ENCODE results near the gene PHF13. TPM values are rescaled to one million over a fixed set of nuclear protein-coding genes. Genes with fewer than 3 reads are reported as not detected.

Gene PHF13
- 1 to 10 TPM; 2.7 to 6.2 (median 4.5) TPM for total RNA-seq
- long read RNA-seq: 0 reads

GRCh38 chr1:6613361-6614018 is at the start of gene PHF13:
Gene PHF13, plus strand, starts transcription at chr1:6613731. Its CDS starts 336 bp downstream, at chr1:6614067.
- WGBS (ENCODE audit: insufficient coverage, low coverage, low lambda C conversion rate, missing lambda C conversion rate): 0% methylated on average over 3 of the region's 84 CpGs
- Histone ChIP-seq H3K36me3 (no peaks in the 10 kb centered on the region), H3K27ac (peak within 1 kb of the TSS; percentile 83 to 91 (median 90)), H3K4me1 (peaks cover 0 to 11% (median 0%) of the 10 kb centered on the region in 4 donors), H3K4me3 (peak within 1 kb of the TSS; percentile 82 to 88 (median 86)), H3K27me3 (no peaks in the 10 kb centered on the region), H3K9me3 (no peaks in the 10 kb centered on the region)
- TF ChIP-seq CTCF (IDR thresholded peaks at IDR 0.05) (no peak), POLR2A (IDR thresholded peaks at IDR 0.05) (peak; percentile 66)
- DNase-seq (peak; percentile 100), ATAC-seq (peak; percentile 95 to 99 (median 96))
- intact Hi-C loops (cut with DNase I): no loop called here

- Histone ChIP-seq H3K36me3 (no peaks in the 10 kb centered on the region), H3K9me3 (no peaks in the 10 kb centered on the region), H3K4me1 (no peaks in the 10 kb centered on the region), H3K4me3 (no peak overlapping the region), H3K27ac (no peak overlapping the region), H3K27me3 (no peaks in the 10 kb centered on the region)
- DNase-seq (no peak), ATAC-seq (no peak)
- TF ChIP-seq POLR2A (IDR thresholded peaks at IDR 0.05) (no peak), CTCF (IDR thresholded peaks at IDR 0.05) (no peak)
- intact Hi-C loops (cut with DNase I): no loop called here
- 84% methylated on average over 10 of the region's 11 CpGs for WGBS (ENCODE audit: insufficient coverage, low coverage, low lambda C conversion rate, missing lambda C conversion rate)
Measured at GRCh38 chr1:6569033-6569432, 44.5 kb upstream of the PHF13 start.

GRCh38 chr1:6570100-6570499 is 43.4 kb upstream of the PHF13 start:
- no peak overlapping the region for H3K4me3 ChIP-seq
- ATAC-seq (no peak), DNase-seq (no peak)
- no peak overlapping the region for H3K27ac ChIP-seq
- H3K4me1 ChIP-seq: no peaks in the 10 kb centered on the region
- H3K36me3 ChIP-seq: no peaks in the 10 kb centered on the region
- TF ChIP-seq POLR2A (IDR thresholded peaks at IDR 0.05) (no peak), CTCF (IDR thresholded peaks at IDR 0.05) (no peak)
- H3K27me3 ChIP-seq: no peaks in the 10 kb centered on the region
- H3K9me3 ChIP-seq: no peaks in the 10 kb centered on the region
- 63% methylated on average over 1 of the region's 3 CpGs for WGBS (ENCODE audit: insufficient coverage, low coverage, low lambda C conversion rate, missing lambda C conversion rate)
- intact Hi-C loops (cut with DNase I): no loop called here

- H3K27me3 ChIP-seq: no peaks in the 10 kb centered on the region
- WGBS (ENCODE audit: insufficient coverage, low coverage, low lambda C conversion rate, missing lambda C conversion rate): 0% methylated on average over 1 of the region's 5 CpGs
- no peaks in the 10 kb centered on the region for H3K36me3 ChIP-seq
- no peak overlapping the region for H3K4me3 ChIP-seq
- H3K4me1 ChIP-seq: no peaks in the 10 kb centered on the region
- H3K27ac ChIP-seq: no peak overlapping the region
- DNase-seq: no peak
- no peaks in the 10 kb centered on the region for H3K9me3 ChIP-seq
- ATAC-seq: no peak
- intact Hi-C loops (cut with DNase I): no loop called here
- TF ChIP-seq POLR2A (IDR thresholded peaks at IDR 0.05): no peak
- TF ChIP-seq CTCF (IDR thresholded peaks at IDR 0.05): no peak
Measured at GRCh38 chr1:6570987-6571386, 42.5 kb upstream of the PHF13 start.
